Hair follicular keratinocyte (primary cell): Measurements from ENCODE around the gene LRRC37A2. TPM values are rescaled to one million over a fixed set of nuclear protein-coding genes. Genes with fewer than 3 reads are reported as not detected.

ENCODE experiments used
- total RNA-seq: library from RNA; depleted of rRNA; stranded (reverse); fragments of >200 nt; gene quantifications from 2 replicates; pipeline ENCODE4 v1.2.3, GENCODE V29; 2015

The LRRC37A2 gene
- 2.8 and 3.4 TPM in 2 replicates for total RNA-seq

DNA sequence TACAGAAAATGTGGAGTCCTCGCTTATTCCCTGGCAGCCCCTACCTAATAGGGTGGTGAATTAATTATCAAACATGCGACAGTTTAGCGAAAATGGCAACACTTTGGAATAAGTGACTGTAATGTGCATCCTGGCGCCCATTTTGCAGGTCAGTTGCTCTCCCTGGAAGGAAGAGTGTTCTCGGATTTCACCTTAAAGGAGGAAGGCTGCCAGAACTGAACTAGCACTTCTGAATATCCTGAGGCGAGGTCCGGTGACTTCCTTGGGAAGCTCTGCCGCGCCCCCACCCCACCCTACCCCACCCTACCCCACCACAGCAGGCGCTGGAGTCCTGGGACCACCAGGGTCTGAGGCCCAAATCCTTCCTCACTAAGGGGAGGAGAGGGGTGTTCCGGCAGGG, at the start of gene LRRC37A2:
LRRC37A2 (plus strand) TSS at position 301 of the 400 bp plus-strand sequence. CDS start 245 bp downstream, outside the sequence.

DNA sequence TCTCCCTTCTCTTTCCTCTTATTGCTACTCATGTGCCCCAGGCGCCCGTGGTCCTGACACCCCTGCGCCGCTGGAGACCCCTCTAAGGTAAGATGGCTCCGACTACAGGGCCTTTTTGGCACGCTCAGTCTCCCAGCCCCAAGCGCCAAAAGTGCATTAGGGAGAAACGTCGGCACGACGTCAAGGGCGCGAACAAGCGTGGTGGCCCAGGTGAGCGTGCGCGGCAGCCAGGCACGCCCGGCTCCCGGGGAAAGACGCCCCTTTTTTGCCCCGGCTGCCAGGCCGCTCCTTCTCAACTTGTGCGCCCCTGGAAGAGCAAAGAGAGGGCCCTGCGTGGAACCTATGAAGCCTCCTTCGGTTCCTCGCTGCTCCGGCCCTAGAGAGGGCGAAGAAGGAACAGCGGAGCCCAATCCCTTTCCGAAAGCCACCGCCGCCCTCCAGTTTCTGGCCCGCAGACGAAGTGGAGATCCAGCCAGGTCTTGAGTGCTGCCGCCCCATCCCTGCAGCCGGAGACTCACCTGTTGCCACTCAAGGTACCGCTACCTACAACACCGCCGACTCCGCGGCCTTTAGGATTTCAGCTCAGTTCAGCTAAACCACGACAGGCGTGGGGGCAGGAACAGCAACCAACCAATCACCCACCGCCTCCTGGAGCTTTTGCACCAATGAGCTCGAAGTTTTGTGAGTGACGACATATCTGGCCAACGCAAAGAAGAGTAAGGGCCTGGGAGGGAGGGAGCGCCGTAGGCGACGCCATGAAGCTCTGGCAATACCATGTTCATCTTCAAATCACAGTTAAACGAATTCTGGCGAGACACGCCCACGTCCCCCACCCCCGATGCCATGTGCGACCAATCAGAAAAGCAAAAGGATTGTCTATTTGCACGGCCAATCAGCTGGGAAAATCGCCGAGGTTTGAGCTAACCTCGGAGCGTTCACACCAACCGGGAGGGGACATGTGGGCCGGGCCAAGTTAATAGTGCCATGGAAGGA, 67.1 kb downstream of the LRRC37A2 start, which contains the start of gene ARL17A:
ARL17A (minus strand) TSS at position 609 of the 993 bp plus-strand sequence. CDS start 3,369 bp downstream, outside the sequence.

DNA sequence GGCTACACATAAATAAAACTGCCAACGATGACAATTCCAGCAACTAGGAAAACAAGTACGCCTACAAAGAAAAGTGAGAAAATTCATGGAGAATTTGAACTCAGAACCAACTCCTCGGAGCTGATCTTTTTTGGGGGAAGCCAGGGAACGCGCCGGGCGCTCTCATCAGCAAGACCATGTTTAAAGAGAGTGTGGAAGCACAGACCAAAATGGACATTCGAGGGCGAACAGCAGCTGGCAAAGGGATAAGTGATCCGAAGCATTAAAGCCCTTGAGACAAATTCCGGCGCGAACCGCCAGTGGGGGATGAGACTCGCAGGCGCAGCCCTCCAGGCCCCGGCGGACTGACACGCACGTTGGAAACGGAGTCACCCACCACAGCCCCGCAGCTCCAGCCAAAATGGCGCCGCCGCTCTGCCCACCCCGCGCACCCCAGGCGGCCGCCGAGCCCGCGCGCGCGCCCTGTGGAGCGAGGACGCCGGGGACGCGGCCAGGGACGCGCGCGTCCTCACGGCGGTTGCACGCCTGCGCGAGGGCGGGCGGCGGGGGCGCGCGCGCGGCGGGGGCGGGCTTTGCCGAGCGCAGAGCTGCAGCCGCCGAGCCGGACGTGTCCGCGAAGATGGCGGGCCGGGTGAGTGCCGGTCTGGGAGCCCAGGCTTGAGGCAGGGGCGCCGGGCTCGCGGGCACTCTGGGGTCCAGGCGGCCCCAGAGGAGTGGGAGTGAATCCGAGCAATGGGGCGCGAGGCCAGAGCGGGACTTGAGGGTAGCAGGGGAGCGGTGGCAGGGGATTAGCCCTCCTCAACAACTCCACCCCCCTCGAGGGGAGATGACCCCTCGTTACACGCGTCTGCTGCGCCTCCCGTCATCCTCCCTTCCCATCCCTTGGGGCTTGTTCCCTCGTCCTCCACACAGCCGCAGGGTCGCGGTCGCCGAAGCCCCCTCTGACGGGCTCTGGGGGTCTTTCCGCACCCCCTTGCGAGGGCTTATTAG, 78.2 kb downstream of the LRRC37A2 start, which contains the start of gene NSF:
NSF (plus strand) TSS at position 513 of the 990 bp plus-strand sequence; CDS start at position 620, 107 bp downstream.

Other genes starting within 250 kb of the LRRC37A2 start
- 0.65 and 1.1 TPM in 2 replicates for gene LRRC37A, start 217.3 kb upstream of the LRRC37A2 start, total RNA-seq
- 8.0 and 13.9 TPM in 2 replicates for gene ARL17B, start 150.7 kb upstream of the LRRC37A2 start, total RNA-seq
- 4.6 and 5.7 TPM in 2 replicates for gene ARL17A, start 67.2 kb downstream of the LRRC37A2 start, total RNA-seq
- 11.0 and 14.3 TPM in 2 replicates for gene NSF, start 78.2 kb downstream of the LRRC37A2 start, total RNA-seq